Measurements from ENCODE around the gene FGF18.

The FGF18 gene

GRCh38 chr5:171476701-171477100 lies 57.3 kb downstream of the FGF18 start:
- Histone ChIP-seq H3K79me1 (replicated peaks; ENCODE audit: low read length, poor library complexity, severe bottlenecking) (no peaks in the 10 kb centered on the region), H4K8ac (ENCODE audit: low read length) (no peak overlapping the region), H3K23ac (ENCODE audit: low read length in 2 of 2) (no peak overlapping the region), H2BK15ac (ENCODE audit: low read depth, poor library complexity, severe bottlenecking) (no peak overlapping the region), H2BK12ac (ENCODE audit: low read length in 2 of 2) (no peak overlapping the region), H3K4ac (ENCODE audit: low read depth in 1 of 2, low read length in 2 of 2) (no peak overlapping the region), H3K27me3 (ENCODE audit: control insufficient read depth in 1 of 2, insufficient read depth in 1 of 2, low read length in 2 of 2) (peaks cover 15 to 36% of the 10 kb centered on the region in 2 experiments), H3K36me3 (ENCODE audit: control insufficient read depth in 1 of 2, insufficient read depth in 2 of 2, low read depth in 1 of 2, low read length in 2 of 2) (no peaks in the 10 kb centered on the region), H2BK120ac (ENCODE audit: low read depth, low read length) (no peak overlapping the region), H3K18ac (ENCODE audit: low read depth in 1 of 2, low read length in 2 of 2) (no peak overlapping the region), H2BK5ac (ENCODE audit: low read depth, low read length, poor library complexity, severe bottlenecking) (no peak overlapping the region), H3K27ac (ENCODE audit: low read length, poor library complexity, severe bottlenecking) (no peak overlapping the region), H2AK5ac (ENCODE audit: low read length, severe bottlenecking) (no peak overlapping the region), H3K9ac (ENCODE audit: low read length) (no peak overlapping the region), H3K4me1 (ENCODE audit: control insufficient read depth, insufficient read depth, low read depth, low read length) (no peaks in the 10 kb centered on the region), H3K4me2 (ENCODE audit: low read length, poor library complexity, severe bottlenecking) (no peak overlapping the region), H3K4me3 (ENCODE audit: insufficient read depth in 1 of 2, low read depth in 1 of 2, low read length in 2 of 2) (no peak overlapping the region), H3K14ac (ENCODE audit: low read length in 2 of 2) (no peak overlapping the region), H3K9me3 (ENCODE audit: control insufficient read depth, low read length) (no peaks in the 10 kb centered on the region), H2AFZ (ENCODE audit: low read depth, low read length) (no peak overlapping the region), H4K91ac (ENCODE audit: low read length) (no peak overlapping the region)
- no peak for DNase-seq
- 71% methylated on average over 1 of the region's 1 CpG for WGBS

- Histone ChIP-seq H4K8ac (ENCODE audit: low read length) (no peak overlapping the region), H4K91ac (ENCODE audit: low read length) (no peak overlapping the region), H3K27me3 (ENCODE audit: control insufficient read depth in 1 of 2, insufficient read depth in 1 of 2, low read length in 2 of 2) (peaks cover 18 to 36% of the 10 kb centered on the region in 2 experiments), H3K4me3 (ENCODE audit: insufficient read depth in 1 of 2, low read depth in 1 of 2, low read length in 2 of 2) (no peak overlapping the region), H2AFZ (ENCODE audit: low read depth, low read length) (no peak overlapping the region), H3K18ac (ENCODE audit: low read depth in 1 of 2, low read length in 2 of 2) (no peak overlapping the region), H2BK12ac (ENCODE audit: low read length in 2 of 2) (no peak overlapping the region), H3K36me3 (ENCODE audit: control insufficient read depth in 1 of 2, insufficient read depth in 2 of 2, low read depth in 1 of 2, low read length in 2 of 2) (no peaks in the 10 kb centered on the region), H3K23ac (ENCODE audit: low read length in 2 of 2) (no peak overlapping the region), H3K14ac (ENCODE audit: low read length in 2 of 2) (no peak overlapping the region), H2BK15ac (ENCODE audit: low read depth, poor library complexity, severe bottlenecking) (no peak overlapping the region), H3K9me3 (ENCODE audit: control insufficient read depth, low read length) (no peaks in the 10 kb centered on the region), H3K4me2 (ENCODE audit: low read length, poor library complexity, severe bottlenecking) (no peak overlapping the region), H2BK120ac (ENCODE audit: low read depth, low read length) (no peak overlapping the region), H3K79me1 (replicated peaks; ENCODE audit: low read length, poor library complexity, severe bottlenecking) (no peaks in the 10 kb centered on the region), H3K4me1 (ENCODE audit: control insufficient read depth, insufficient read depth, low read depth, low read length) (peaks cover 2% of the 10 kb centered on the region), H3K9ac (ENCODE audit: low read length) (no peak overlapping the region), H2BK5ac (ENCODE audit: low read depth, low read length, poor library complexity, severe bottlenecking) (no peak overlapping the region), H2AK5ac (ENCODE audit: low read length, severe bottlenecking) (no peak overlapping the region), H3K27ac (ENCODE audit: low read length, poor library complexity, severe bottlenecking) (no peak overlapping the region), H3K4ac (ENCODE audit: low read depth in 1 of 2, low read length in 2 of 2) (no peak overlapping the region)
- 80% methylated on average over 1 of the region's 2 CpGs for WGBS
- DNase-seq: no peak
These were observed 57.7 kb downstream of the FGF18 start for GRCh38 chr5:171477101-171477500.

- Histone ChIP-seq H4K8ac (ENCODE audit: low read length) (no peak overlapping the region), H2BK12ac (ENCODE audit: low read length in 2 of 2) (no peak overlapping the region), H3K27ac (ENCODE audit: low read length, poor library complexity, severe bottlenecking) (no peak overlapping the region), H3K79me1 (replicated peaks; ENCODE audit: low read length, poor library complexity, severe bottlenecking) (no peaks in the 10 kb centered on the region), H3K4me2 (ENCODE audit: low read length, poor library complexity, severe bottlenecking) (no peak overlapping the region), H2BK15ac (ENCODE audit: low read depth, poor library complexity, severe bottlenecking) (no peak overlapping the region), H4K91ac (ENCODE audit: low read length) (no peak overlapping the region), H3K4ac (ENCODE audit: low read depth in 1 of 2, low read length in 2 of 2) (no peak overlapping the region), H3K23ac (ENCODE audit: low read length in 2 of 2) (no peak overlapping the region), H3K4me1 (ENCODE audit: control insufficient read depth, insufficient read depth, low read depth, low read length) (peaks cover 2% of the 10 kb centered on the region), H2BK120ac (ENCODE audit: low read depth, low read length) (no peak overlapping the region), H3K14ac (ENCODE audit: low read length in 2 of 2) (no peak overlapping the region), H2AFZ (ENCODE audit: low read depth, low read length) (no peak overlapping the region), H3K36me3 (ENCODE audit: control insufficient read depth in 1 of 2, insufficient read depth in 2 of 2, low read depth in 1 of 2, low read length in 2 of 2) (no peaks in the 10 kb centered on the region), H3K18ac (ENCODE audit: low read depth in 1 of 2, low read length in 2 of 2) (no peak overlapping the region), H2BK5ac (ENCODE audit: low read depth, low read length, poor library complexity, severe bottlenecking) (no peak overlapping the region), H3K4me3 (ENCODE audit: insufficient read depth in 1 of 2, low read depth in 1 of 2, low read length in 2 of 2) (no peak overlapping the region), H3K27me3 (ENCODE audit: control insufficient read depth in 1 of 2, insufficient read depth in 1 of 2, low read length in 2 of 2) (peaks cover 19 to 36% of the 10 kb centered on the region in 2 experiments), H3K9me3 (ENCODE audit: control insufficient read depth, low read length) (no peaks in the 10 kb centered on the region), H3K9ac (ENCODE audit: low read length) (no peak overlapping the region), H2AK5ac (ENCODE audit: low read length, severe bottlenecking) (no peak overlapping the region)
- WGBS: 69% methylated on average over 3 of the region's 3 CpGs
- no peak for DNase-seq
These were observed 58.2 kb downstream of the FGF18 start for GRCh38 chr5:171477666-171478065.

GRCh38 chr5:171478946-171479775 lies 59.7 kb downstream of the FGF18 start:
- Histone ChIP-seq H3K27me3 (ENCODE audit: control insufficient read depth in 1 of 2, insufficient read depth in 1 of 2, low read length in 2 of 2) (peaks cover 19 to 43% of the 10 kb centered on the region in 2 experiments), H2BK15ac (ENCODE audit: low read depth, poor library complexity, severe bottlenecking) (no peak overlapping the region), H3K23ac (ENCODE audit: low read length in 2 of 2) (no peak overlapping the region), H2BK5ac (ENCODE audit: low read depth, low read length, poor library complexity, severe bottlenecking) (no peak overlapping the region), H4K91ac (ENCODE audit: low read length) (no peak overlapping the region), H2BK12ac (ENCODE audit: low read length in 2 of 2) (no peak overlapping the region), H3K14ac (ENCODE audit: low read length in 2 of 2) (no peak overlapping the region), H3K79me1 (replicated peaks; ENCODE audit: low read length, poor library complexity, severe bottlenecking) (no peaks in the 10 kb centered on the region), H2AK5ac (ENCODE audit: low read length, severe bottlenecking) (no peak overlapping the region), H3K4me2 (ENCODE audit: low read length, poor library complexity, severe bottlenecking) (no peak overlapping the region), H3K4me1 (ENCODE audit: control insufficient read depth, insufficient read depth, low read depth, low read length) (peaks cover 2% of the 10 kb centered on the region), H2AFZ (ENCODE audit: low read depth, low read length) (no peak overlapping the region), H2BK120ac (ENCODE audit: low read depth, low read length) (no peak overlapping the region), H3K4me3 (ENCODE audit: insufficient read depth in 1 of 2, low read depth in 1 of 2, low read length in 2 of 2) (no peak overlapping the region), H3K9ac (ENCODE audit: low read length) (no peak overlapping the region), H3K9me3 (ENCODE audit: control insufficient read depth, low read length) (no peaks in the 10 kb centered on the region), H3K36me3 (ENCODE audit: control insufficient read depth in 1 of 2, insufficient read depth in 2 of 2, low read depth in 1 of 2, low read length in 2 of 2) (no peaks in the 10 kb centered on the region), H3K27ac (ENCODE audit: low read length, poor library complexity, severe bottlenecking) (no peak overlapping the region), H3K4ac (ENCODE audit: low read depth in 1 of 2, low read length in 2 of 2) (no peak overlapping the region), H4K8ac (ENCODE audit: low read length) (no peak overlapping the region), H3K18ac (ENCODE audit: low read depth in 1 of 2, low read length in 2 of 2) (no peak overlapping the region)
- 50% methylated on average over 4 of the region's 4 CpGs for WGBS
- DNase-seq: no peak

All from mesenchymal stem cell (in vitro differentiated cells and primary cell).